ENCODE results near the gene ZNF292.

The ZNF292 gene

GRCh38 chr6:87257565-87257964 lies 102.2 kb downstream of the ZNF292 start:
- TF ChIP-seq TAF1 (IDR thresholded peaks at IDR 0.05; ENCODE audit: borderline replicate concordance, insufficient read depth, low read length) (no peak), FOXP2 (optimal IDR thresholded peaks at IDR 0.05; ENCODE audit: borderline replicate concordance, extremely low read depth, extremely low read length, insufficient read depth) (no peak), POLR2AphosphoS5 (IDR thresholded peaks at IDR 0.05; ENCODE audit: low read depth, low read length) (no peak), REST (IDR thresholded peaks at IDR 0.05; ENCODE audit: insufficient read depth in 1 of 2, low read depth in 2 of 2, low read length in 2 of 2) (no peak), SIN3A (IDR thresholded peaks at IDR 0.05; ENCODE audit: borderline replicate concordance, insufficient read depth, low read length) (no peak)

- TF ChIP-seq REST (IDR thresholded peaks at IDR 0.05; ENCODE audit: insufficient read depth in 1 of 2, low read depth in 2 of 2, low read length in 2 of 2), result no peak
- no peak for TF ChIP-seq TAF1 (IDR thresholded peaks at IDR 0.05; ENCODE audit: borderline replicate concordance, insufficient read depth, low read length)
- TF ChIP-seq FOXP2 (optimal IDR thresholded peaks at IDR 0.05; ENCODE audit: borderline replicate concordance, extremely low read depth, extremely low read length, insufficient read depth), result no peak
- TF ChIP-seq POLR2AphosphoS5 (IDR thresholded peaks at IDR 0.05; ENCODE audit: low read depth, low read length), result no peak
- no peak for TF ChIP-seq SIN3A (IDR thresholded peaks at IDR 0.05; ENCODE audit: borderline replicate concordance, insufficient read depth, low read length)
Observed at GRCh38 chr6:87257975-87258374, 102.6 kb downstream of the ZNF292 start.

GRCh38 chr6:87259791-87260190 lies 104.4 kb downstream of the ZNF292 start:
- TF ChIP-seq POLR2AphosphoS5 (IDR thresholded peaks at IDR 0.05; ENCODE audit: low read depth, low read length) (no peak), TAF1 (IDR thresholded peaks at IDR 0.05; ENCODE audit: borderline replicate concordance, insufficient read depth, low read length) (no peak), REST (IDR thresholded peaks at IDR 0.05; ENCODE audit: insufficient read depth in 1 of 2, low read depth in 2 of 2, low read length in 2 of 2) (no peak), SIN3A (IDR thresholded peaks at IDR 0.05; ENCODE audit: borderline replicate concordance, insufficient read depth, low read length) (no peak), FOXP2 (optimal IDR thresholded peaks at IDR 0.05; ENCODE audit: borderline replicate concordance, extremely low read depth, extremely low read length, insufficient read depth) (no peak)

GRCh38 chr6:87261534-87261933 lies 106.2 kb downstream of the ZNF292 start:
- no peak for TF ChIP-seq REST (IDR thresholded peaks at IDR 0.05; ENCODE audit: insufficient read depth in 1 of 2, low read depth in 2 of 2, low read length in 2 of 2)
- no peak for TF ChIP-seq TAF1 (IDR thresholded peaks at IDR 0.05; ENCODE audit: borderline replicate concordance, insufficient read depth, low read length)
- TF ChIP-seq SIN3A (IDR thresholded peaks at IDR 0.05; ENCODE audit: borderline replicate concordance, insufficient read depth, low read length), result no peak
- no peak for TF ChIP-seq FOXP2 (optimal IDR thresholded peaks at IDR 0.05; ENCODE audit: borderline replicate concordance, extremely low read depth, extremely low read length, insufficient read depth)
- TF ChIP-seq POLR2AphosphoS5 (IDR thresholded peaks at IDR 0.05; ENCODE audit: low read depth, low read length), result no peak

GRCh38 chr6:87264481-87264880 lies 109.1 kb downstream of the ZNF292 start:
- TF ChIP-seq FOXP2 (optimal IDR thresholded peaks at IDR 0.05; ENCODE audit: borderline replicate concordance, extremely low read depth, extremely low read length, insufficient read depth) (no peak), REST (IDR thresholded peaks at IDR 0.05; ENCODE audit: insufficient read depth in 1 of 2, low read depth in 2 of 2, low read length in 2 of 2) (no peak), TAF1 (IDR thresholded peaks at IDR 0.05; ENCODE audit: borderline replicate concordance, insufficient read depth, low read length) (no peak), SIN3A (IDR thresholded peaks at IDR 0.05; ENCODE audit: borderline replicate concordance, insufficient read depth, low read length) (no peak), POLR2AphosphoS5 (IDR thresholded peaks at IDR 0.05; ENCODE audit: low read depth, low read length) (no peak)
